CD4-positive, alpha-beta T cell treated with Interleukin-10 for 1 hour (primary cell): ENCODE results near the gene NLGN4Y.
A peak's percentile ranks its signal among the peaks of the same experiment; 100 is the strongest.

Source experiments
- DNase-seq: peaks from one replicate; pipeline ENCODE4 v3.0.0-alpha.2; 2020

The NLGN4Y gene

GRCh38 chrY:14679181-14679580 is 154.9 kb downstream of the NLGN4Y start:
- DNase-seq: no peak

GRCh38 chrY:14694543-14694942 is 170.2 kb downstream of the NLGN4Y start:
- no peak for DNase-seq

GRCh38 chrY:14708158-14708557 is 183.8 kb downstream of the NLGN4Y start:
- DNase-seq: no peak

GRCh38 chrY:14741596-14741995 is 217.3 kb downstream of the NLGN4Y start:
- no peak for DNase-seq

GRCh38 chrY:14748329-14748728 is 224.0 kb downstream of the NLGN4Y start:
- no peak for DNase-seq

- DNase-seq: no peak
Observed at GRCh38 chrY:14755571-14755970, 231.2 kb downstream of the NLGN4Y start.

- DNase-seq: no peak
Observed at GRCh38 chrY:14762903-14763302, 238.6 kb downstream of the NLGN4Y start.

- DNase-seq: no peak
Observed at GRCh38 chrY:14763600-14763999, 239.3 kb downstream of the NLGN4Y start.

- DNase-seq: no peak
Observed at GRCh38 chrY:14778208-14778607, 253.9 kb downstream of the NLGN4Y start.

GRCh38 chrY:14793104-14793503 is 268.8 kb downstream of the NLGN4Y start:
- no peak for DNase-seq

- no peak for DNase-seq
Observed at GRCh38 chrY:14793674-14794073, 269.3 kb downstream of the NLGN4Y start.

GRCh38 chrY:14798010-14798409 is 273.7 kb downstream of the NLGN4Y start:
- no peak for DNase-seq

GRCh38 chrY:14801096-14801495 is 276.8 kb downstream of the NLGN4Y start:
- DNase-seq: no peak

GRCh38 chrY:14802125-14802524 is 277.8 kb downstream of the NLGN4Y start:
- DNase-seq: no peak

- DNase-seq: no peak
Observed at GRCh38 chrY:14804041-14804440, 279.7 kb downstream of the NLGN4Y start.

- DNase-seq: no peak
Observed at GRCh38 chrY:14818452-14818851, 294.1 kb downstream of the NLGN4Y start.

- no peak for DNase-seq
Observed at GRCh38 chrY:14822201-14822600, 297.9 kb downstream of the NLGN4Y start.

- no peak for DNase-seq
Observed at GRCh38 chrY:14822906-14823305, 298.6 kb downstream of the NLGN4Y start.

- no peak for DNase-seq
Observed at GRCh38 chrY:14824583-14824982, 300.3 kb downstream of the NLGN4Y start.

- DNase-seq: no peak
Observed at GRCh38 chrY:14825728-14826127, 301.4 kb downstream of the NLGN4Y start.

GRCh38 chrY:14828531-14828930 is 304.2 kb downstream of the NLGN4Y start:
- no peak for DNase-seq

- no peak for DNase-seq
Observed at GRCh38 chrY:14829366-14829885, 305.1 kb downstream of the NLGN4Y start.

GRCh38 chrY:14834103-14835060 is 310.1 kb downstream of the NLGN4Y start:
- peak; percentile 12 for DNase-seq

- no peak for DNase-seq
Observed at GRCh38 chrY:14837466-14837865, 313.1 kb downstream of the NLGN4Y start.

GRCh38 chrY:14850734-14851133 is 326.4 kb downstream of the NLGN4Y start:
- DNase-seq: no peak
